Astrocyte (in vitro differentiated cells and primary cell): Measurements from ENCODE around the gene METTL3.

Experiments used
- EZH2 ChIP-seq: IDR thresholded peaks from 2 replicates; pipeline ENCODE4 v1.6.1; 2012; ENCODE audit warnings: mild to moderate bottlenecking, low read length, inconsistent platforms; ENCODE audit not compliant: insufficient read depth
- TF ChIP-seq, protein P1 (sequence below): IDR thresholded peaks from 2 replicates; pipeline ENCODE4 v1.5.1; 2011; ENCODE audit warnings: low read depth, mild to moderate bottlenecking, inconsistent platforms, low read length, moderate library complexity; ENCODE audit not compliant: insufficient read depth

DNA sequence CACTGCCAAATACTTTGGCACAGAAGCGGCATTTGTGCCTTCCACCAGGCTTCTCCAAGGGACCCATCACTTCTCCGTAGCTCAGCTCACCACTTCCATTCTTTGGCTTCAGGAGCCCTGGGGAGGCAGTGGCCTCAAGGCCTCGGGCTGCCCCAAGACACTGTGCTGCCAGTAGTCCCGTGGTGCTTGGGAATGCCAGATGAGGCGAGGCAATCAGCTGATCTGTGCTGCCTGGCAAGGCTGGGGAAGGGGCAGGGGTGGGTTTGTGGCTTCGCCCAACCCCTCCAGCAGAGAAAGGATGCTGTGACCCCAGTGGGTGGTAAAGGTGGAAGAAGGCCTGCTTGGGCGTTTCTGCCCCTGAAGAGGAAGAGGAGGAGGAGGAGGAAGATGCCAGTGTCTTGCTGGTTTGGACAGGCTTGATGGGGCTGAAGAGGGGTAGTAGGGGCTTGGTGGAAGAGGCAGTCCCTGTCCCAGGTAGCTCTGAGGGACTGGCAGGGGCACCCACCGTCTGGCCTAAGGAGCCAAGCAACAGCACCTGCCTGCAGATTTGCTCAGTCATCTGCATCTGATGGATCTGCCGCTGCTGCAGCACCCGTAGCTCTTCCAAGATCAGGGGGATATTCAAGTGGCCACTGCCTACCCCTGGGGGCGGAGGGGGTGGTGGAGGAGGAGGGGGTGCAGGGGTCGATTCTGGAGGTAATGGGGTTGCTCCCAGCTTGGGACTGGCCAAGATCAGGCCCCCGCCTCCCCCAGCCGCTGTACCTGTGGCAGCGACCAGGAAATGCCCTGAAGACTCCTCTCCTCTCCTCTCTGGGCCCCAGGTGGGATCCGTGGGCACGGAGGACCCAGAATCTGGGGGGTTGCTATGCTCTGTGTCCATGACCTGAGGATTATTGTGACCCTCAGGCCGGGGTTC lies 13.7 kb upstream of the METTL3 start:
- TF ChIP-seq, protein P1, sequence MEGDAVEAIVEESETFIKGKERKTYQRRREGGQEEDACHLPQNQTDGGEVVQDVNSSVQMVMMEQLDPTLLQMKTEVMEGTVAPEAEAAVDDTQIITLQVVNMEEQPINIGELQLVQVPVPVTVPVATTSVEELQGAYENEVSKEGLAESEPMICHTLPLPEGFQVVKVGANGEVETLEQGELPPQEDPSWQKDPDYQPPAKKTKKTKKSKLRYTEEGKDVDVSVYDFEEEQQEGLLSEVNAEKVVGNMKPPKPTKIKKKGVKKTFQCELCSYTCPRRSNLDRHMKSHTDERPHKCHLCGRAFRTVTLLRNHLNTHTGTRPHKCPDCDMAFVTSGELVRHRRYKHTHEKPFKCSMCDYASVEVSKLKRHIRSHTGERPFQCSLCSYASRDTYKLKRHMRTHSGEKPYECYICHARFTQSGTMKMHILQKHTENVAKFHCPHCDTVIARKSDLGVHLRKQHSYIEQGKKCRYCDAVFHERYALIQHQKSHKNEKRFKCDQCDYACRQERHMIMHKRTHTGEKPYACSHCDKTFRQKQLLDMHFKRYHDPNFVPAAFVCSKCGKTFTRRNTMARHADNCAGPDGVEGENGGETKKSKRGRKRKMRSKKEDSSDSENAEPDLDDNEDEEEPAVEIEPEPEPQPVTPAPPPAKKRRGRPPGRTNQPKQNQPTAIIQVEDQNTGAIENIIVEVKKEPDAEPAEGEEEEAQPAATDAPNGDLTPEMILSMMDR: no peak
- no peak for TF ChIP-seq EZH2
